SH-SY5Y (cell line): ENCODE measurements around the gene KNOP1.

Source experiments
- GATA2 ChIP-seq: IDR thresholded peaks from 2 replicates; pipeline ENCODE4 v1.6.1; 2011; ENCODE audit warnings: mild to moderate bottlenecking, low read depth, low read length
- GATA3 ChIP-seq: IDR thresholded peaks from 2 replicates; pipeline ENCODE4 v1.6.1; 2011; ENCODE audit warnings: low read depth, mild to moderate bottlenecking, low read length, moderate library complexity

The KNOP1 gene

GRCh38 chr16:19705843-19706242 is 12.2 kb downstream of the KNOP1 start:
- TF ChIP-seq GATA2 (no peak), GATA3 (no peak)

GRCh38 chr16:19705146-19705501 is 12.9 kb downstream of the KNOP1 start:
- no peak for TF ChIP-seq GATA2
- TF ChIP-seq GATA3: no peak

- TF ChIP-seq GATA3 (no peak), GATA2 (no peak)
These were observed 13.5 kb downstream of the KNOP1 start for GRCh38 chr16:19704321-19705145.

GRCh38 chr16:19703172-19703889 is 14.7 kb downstream of the KNOP1 start:
- no peak for TF ChIP-seq GATA3
- no peak for TF ChIP-seq GATA2

GRCh38 chr16:19701091-19701490 is 16.9 kb downstream of the KNOP1 start:
- TF ChIP-seq GATA3: no peak
- no peak for TF ChIP-seq GATA2

GRCh38 chr16:19700319-19700781 is 17.7 kb downstream of the KNOP1 start:
- TF ChIP-seq GATA3 (no peak), GATA2 (no peak)

GRCh38 chr16:19699472-19699871 is 18.6 kb downstream of the KNOP1 start:
- no peak for TF ChIP-seq GATA2

GRCh38 chr16:19698480-19699465 is 19.3 kb downstream of the KNOP1 start:
- TF ChIP-seq GATA3 (no peak), GATA2 (no peak)

GRCh38 chr16:19697756-19698318 is 20.2 kb downstream of the KNOP1 start:
- TF ChIP-seq GATA3 (no peak), GATA2 (no peak)

- TF ChIP-seq GATA3: no peak
- no peak for TF ChIP-seq GATA2
These were observed 21.1 kb downstream of the KNOP1 start for GRCh38 chr16:19696961-19697360.

- TF ChIP-seq GATA2 (no peak), GATA3 (no peak)
These were observed 21.7 kb downstream of the KNOP1 start for GRCh38 chr16:19696328-19696727.

- TF ChIP-seq GATA3: no peak
- no peak for TF ChIP-seq GATA2
These were observed 23.0 kb downstream of the KNOP1 start for GRCh38 chr16:19694989-19695388.

GRCh38 chr16:19691161-19691711 is 26.8 kb downstream of the KNOP1 start:
- TF ChIP-seq GATA2 (no peak), GATA3 (no peak)

- TF ChIP-seq GATA2 (no peak), GATA3 (no peak)
These were observed 27.8 kb downstream of the KNOP1 start for GRCh38 chr16:19690196-19690595.
